Measurements from ENCODE around the gene ZC3H12A. TPM values are rescaled to one million over a fixed set of nuclear protein-coding genes. Genes with fewer than 3 reads are reported as not detected.

The ZC3H12A gene
- total and polyA plus RNA-seq, 4 donors = 2.1 to 10.9 (median 3.0) TPM

DNA sequence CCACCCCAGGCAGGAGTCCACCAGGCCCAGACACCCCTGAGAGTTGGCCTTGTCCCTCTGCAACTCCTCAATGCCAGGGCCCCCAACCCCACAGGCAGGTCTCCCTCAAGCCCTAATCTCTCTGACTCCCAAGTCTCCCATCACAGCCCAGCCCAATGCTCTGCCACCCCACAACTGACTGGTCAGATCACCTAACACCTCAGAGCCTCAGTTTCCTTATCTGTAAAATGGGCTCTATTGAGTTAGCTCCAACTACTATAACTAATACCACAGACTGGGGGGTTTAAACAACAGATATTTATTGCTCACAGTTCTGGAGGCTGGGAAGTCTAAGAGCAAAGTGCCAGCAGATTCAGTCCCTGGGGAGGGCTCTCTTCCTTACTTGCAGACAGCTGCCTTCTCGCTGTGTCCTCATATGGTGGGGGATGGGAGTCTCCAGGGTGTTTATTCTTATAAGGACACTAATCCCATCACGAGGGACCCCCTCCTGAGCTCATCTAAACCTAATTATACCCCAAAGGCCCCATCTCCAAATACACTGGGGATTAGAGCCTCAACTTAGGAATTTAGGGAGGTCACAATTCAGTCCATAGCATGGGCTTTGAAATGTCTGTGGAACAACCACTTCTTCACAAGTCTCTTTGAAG, 34.9 kb upstream of the ZC3H12A start:
- WGBS = 57% methylated on average over 2 of the region's 2 CpGs
- Histone ChIP-seq H3K9me3 (ENCODE audit: control insufficient read depth in 4 of 4, low read length in 3 of 4) (no peaks in the 10 kb centered on the region), H3K27ac (ENCODE audit: low read depth in 1 of 2, low read length in 2 of 2) (no peak overlapping the region), H3K27me3 (ENCODE audit: control insufficient read depth in 4 of 4, insufficient read depth in 4 of 4, low read length in 3 of 4) (peaks cover 0 to 3% (median 0%) of the 10 kb centered on the region in 4 donors), H3K36me3 (ENCODE audit: control insufficient read depth in 4 of 4, insufficient read depth in 3 of 4, low read depth in 1 of 4, low read length in 3 of 4) (no peaks in the 10 kb centered on the region), H3K4me3 (ENCODE audit: low read depth in 1 of 3, low read length in 3 of 3) (no peak overlapping the region), H3K9ac (ENCODE audit: low read depth in 1 of 2, low read length in 2 of 2) (no peak overlapping the region), H3K4me1 (ENCODE audit: control insufficient read depth in 4 of 4, insufficient read depth in 4 of 4, low read length in 3 of 4) (no peaks in the 10 kb centered on the region)
- DNase-seq (ENCODE audit: low spot score) = no peak
- TF ChIP-seq ZBTB33 (IDR thresholded peaks at IDR 0.05) (no peak), JUND (IDR thresholded peaks at IDR 0.05) (no peak), YY1 (IDR thresholded peaks at IDR 0.05) (no peak), EGR1 (IDR thresholded peaks at IDR 0.05; ENCODE audit: low read depth in 2 of 2) (no peak), HNF4A (conservative IDR thresholded peaks at IDR 0.05) (no peak), SP1 (IDR thresholded peaks at IDR 0.05) (no peak), RXRA (IDR thresholded peaks at IDR 0.05) (no peak), TAF1 (conservative IDR thresholded peaks at IDR 0.05) (no peak), HNF4G (IDR thresholded peaks at IDR 0.05) (no peak), NR2F2 (IDR thresholded peaks at IDR 0.05) (no peak), ATF3 (IDR thresholded peaks at IDR 0.05) (no peak), RAD21 (IDR thresholded peaks at IDR 0.05) (no peak)
- TF ChIP-seq, protein P1, sequence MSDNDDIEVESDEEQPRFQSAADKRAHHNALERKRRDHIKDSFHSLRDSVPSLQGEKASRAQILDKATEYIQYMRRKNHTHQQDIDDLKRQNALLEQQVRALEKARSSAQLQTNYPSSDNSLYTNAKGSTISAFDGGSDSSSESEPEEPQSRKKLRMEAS (IDR thresholded peaks at IDR 0.05) = no peak
- TF ChIP-seq, protein P2, sequence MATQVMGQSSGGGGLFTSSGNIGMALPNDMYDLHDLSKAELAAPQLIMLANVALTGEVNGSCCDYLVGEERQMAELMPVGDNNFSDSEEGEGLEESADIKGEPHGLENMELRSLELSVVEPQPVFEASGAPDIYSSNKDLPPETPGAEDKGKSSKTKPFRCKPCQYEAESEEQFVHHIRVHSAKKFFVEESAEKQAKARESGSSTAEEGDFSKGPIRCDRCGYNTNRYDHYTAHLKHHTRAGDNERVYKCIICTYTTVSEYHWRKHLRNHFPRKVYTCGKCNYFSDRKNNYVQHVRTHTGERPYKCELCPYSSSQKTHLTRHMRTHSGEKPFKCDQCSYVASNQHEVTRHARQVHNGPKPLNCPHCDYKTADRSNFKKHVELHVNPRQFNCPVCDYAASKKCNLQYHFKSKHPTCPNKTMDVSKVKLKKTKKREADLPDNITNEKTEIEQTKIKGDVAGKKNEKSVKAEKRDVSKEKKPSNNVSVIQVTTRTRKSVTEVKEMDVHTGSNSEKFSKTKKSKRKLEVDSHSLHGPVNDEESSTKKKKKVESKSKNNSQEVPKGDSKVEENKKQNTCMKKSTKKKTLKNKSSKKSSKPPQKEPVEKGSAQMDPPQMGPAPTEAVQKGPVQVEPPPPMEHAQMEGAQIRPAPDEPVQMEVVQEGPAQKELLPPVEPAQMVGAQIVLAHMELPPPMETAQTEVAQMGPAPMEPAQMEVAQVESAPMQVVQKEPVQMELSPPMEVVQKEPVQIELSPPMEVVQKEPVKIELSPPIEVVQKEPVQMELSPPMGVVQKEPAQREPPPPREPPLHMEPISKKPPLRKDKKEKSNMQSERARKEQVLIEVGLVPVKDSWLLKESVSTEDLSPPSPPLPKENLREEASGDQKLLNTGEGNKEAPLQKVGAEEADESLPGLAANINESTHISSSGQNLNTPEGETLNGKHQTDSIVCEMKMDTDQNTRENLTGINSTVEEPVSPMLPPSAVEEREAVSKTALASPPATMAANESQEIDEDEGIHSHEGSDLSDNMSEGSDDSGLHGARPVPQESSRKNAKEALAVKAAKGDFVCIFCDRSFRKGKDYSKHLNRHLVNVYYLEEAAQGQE (IDR thresholded peaks at IDR 0.05) = no peak
- TF ChIP-seq, protein P3, sequence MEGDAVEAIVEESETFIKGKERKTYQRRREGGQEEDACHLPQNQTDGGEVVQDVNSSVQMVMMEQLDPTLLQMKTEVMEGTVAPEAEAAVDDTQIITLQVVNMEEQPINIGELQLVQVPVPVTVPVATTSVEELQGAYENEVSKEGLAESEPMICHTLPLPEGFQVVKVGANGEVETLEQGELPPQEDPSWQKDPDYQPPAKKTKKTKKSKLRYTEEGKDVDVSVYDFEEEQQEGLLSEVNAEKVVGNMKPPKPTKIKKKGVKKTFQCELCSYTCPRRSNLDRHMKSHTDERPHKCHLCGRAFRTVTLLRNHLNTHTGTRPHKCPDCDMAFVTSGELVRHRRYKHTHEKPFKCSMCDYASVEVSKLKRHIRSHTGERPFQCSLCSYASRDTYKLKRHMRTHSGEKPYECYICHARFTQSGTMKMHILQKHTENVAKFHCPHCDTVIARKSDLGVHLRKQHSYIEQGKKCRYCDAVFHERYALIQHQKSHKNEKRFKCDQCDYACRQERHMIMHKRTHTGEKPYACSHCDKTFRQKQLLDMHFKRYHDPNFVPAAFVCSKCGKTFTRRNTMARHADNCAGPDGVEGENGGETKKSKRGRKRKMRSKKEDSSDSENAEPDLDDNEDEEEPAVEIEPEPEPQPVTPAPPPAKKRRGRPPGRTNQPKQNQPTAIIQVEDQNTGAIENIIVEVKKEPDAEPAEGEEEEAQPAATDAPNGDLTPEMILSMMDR (IDR thresholded peaks at IDR 0.05; ENCODE audit: low read depth, low read length, missing input control) = no peak

DNA sequence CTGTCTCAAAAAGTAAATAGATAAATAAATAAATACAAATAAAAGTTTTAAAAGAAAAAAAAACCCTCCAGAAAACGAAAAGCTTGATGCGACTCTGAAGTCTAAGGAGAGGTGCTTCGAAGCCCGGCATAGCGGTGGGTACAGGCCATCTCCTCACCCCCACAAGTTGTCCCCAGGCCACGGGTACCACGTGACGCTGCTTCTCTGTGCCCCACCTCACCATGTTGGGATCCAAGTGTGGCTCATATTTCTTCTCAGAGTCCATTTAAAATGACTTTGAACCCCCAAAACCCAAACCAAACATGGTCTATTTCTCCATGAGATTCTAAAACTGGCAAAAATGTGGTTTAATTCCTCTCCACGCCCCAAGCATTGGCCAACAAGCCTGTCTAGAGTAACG, 32.9 kb upstream of the ZC3H12A start:
- H3K4me1 ChIP-seq (ENCODE audit: control insufficient read depth in 4 of 4, insufficient read depth in 4 of 4, low read length in 3 of 4) = no peaks in the 10 kb centered on the region
- DNase-seq (ENCODE audit: low spot score) = no peak
- WGBS = 73% methylated on average over 10 of the region's 10 CpGs
- H3K4me3 ChIP-seq (ENCODE audit: low read depth in 1 of 3, low read length in 3 of 3) = no peak overlapping the region
- H3K27me3 ChIP-seq (ENCODE audit: control insufficient read depth in 4 of 4, insufficient read depth in 4 of 4, low read length in 3 of 4) = peaks cover 0 to 3% (median 0%) of the 10 kb centered on the region in 4 donors
- H3K9me3 ChIP-seq (ENCODE audit: control insufficient read depth in 4 of 4, low read length in 3 of 4) = no peaks in the 10 kb centered on the region
- no peaks in the 10 kb centered on the region for H3K36me3 ChIP-seq (ENCODE audit: control insufficient read depth in 4 of 4, insufficient read depth in 3 of 4, low read depth in 1 of 4, low read length in 3 of 4)
- no peak overlapping the region for H3K9ac ChIP-seq (ENCODE audit: low read depth in 1 of 2, low read length in 2 of 2)
- H3K27ac ChIP-seq (ENCODE audit: low read depth in 1 of 2, low read length in 2 of 2) = no peak overlapping the region
- no peak for TF ChIP-seq NR2F2 (IDR thresholded peaks at IDR 0.05)
